Thoracic aorta (tissue), 2 donors: ENCODE results near the gene DCTPP1. TPM values are rescaled to one million over a fixed set of nuclear protein-coding genes. Genes with fewer than 3 reads are reported as not detected.
"Not testable (repeated sequence)": the region's sequence is repeated elsewhere in the genome, so short reads cannot be mapped to it uniquely, and the experiment has no call there.

Experiments
- ATAC-seq: fragments of 150-250 bp; one replicate; pipeline ENCODE4 v1.8.0; 2017; ENCODE audit warnings: low read depth; ENCODE audit not compliant: insufficient number of reproducible peaks, low FRiP score
- DNase-seq: peaks from one replicate; pipeline ENCODE4 v3.0.0-alpha.2; 2020; ENCODE audit warnings: low spot score
- H3K27ac ChIP-seq, 2 donors: fragments of 200-600 bp; sonication (generic); 1 replicate in 1 of 2; 2 replicates in 1 of 2; pipeline ENCODE4 v1.5.1; 2016; ENCODE audit warnings: mild to moderate bottlenecking in 2 of 2, moderate library complexity in 2 of 2
- H3K27me3 ChIP-seq: fragments of 200-600 bp; sonication (generic); replicated peaks from 2 replicates; pipeline ENCODE4 v1.6.0; 2016; ENCODE audit warnings: mild to moderate bottlenecking; ENCODE audit not compliant: insufficient read depth
- H3K36me3 ChIP-seq: fragments of 200-600 bp; sonication (generic); one replicate; pipeline ENCODE4 v1.5.1; 2016
- H3K4me1 ChIP-seq, 2 donors: fragments of 200-600 bp; sonication (generic); 1 replicate in 1 of 2; 2 replicates in 1 of 2; pipeline versions ENCODE4 v1.5.1 to v1.6.0; 2016; ENCODE audit warnings: low read depth in 2 of 2, mild to moderate bottlenecking in 1 of 2; ENCODE audit not compliant: control insufficient read depth in 1 of 2
- H3K4me3 ChIP-seq: fragments of 200-600 bp; sonication (generic); 2 replicates; pipeline ENCODE4 v1.5.1; 2016; ENCODE audit warnings: mild to moderate bottlenecking
- H3K9me3 ChIP-seq: fragments of 200-600 bp; sonication (generic); 2 replicates; pipeline ENCODE4 v1.5.1; 2016
- CTCF ChIP-seq: fragments of 200-600 bp; sonication (generic); IDR thresholded peaks from one replicate; pipeline ENCODE4 v1.5.1; 2019; ENCODE audit warnings: antibody characterized with exemption
- total RNA-seq, 2 donors: library from RNA; depleted of rRNA; stranded (reverse); fragments of >200 nt; gene quantifications; one replicate each; pipeline versions ENCODE4 v1.1.0 to v1.2.3, GENCODE V29; 2016

Gene DCTPP1
- total RNA-seq, 2 donors from 2014 or later: 16.7 to 24.0 TPM

GRCh38 chr16:30397056-30397455, 32.8 kb downstream of the DCTPP1 start:
- no peaks in the 10 kb centered on the region for H3K27me3 ChIP-seq
- peaks cover 8% of the 10 kb centered on the region for H3K36me3 ChIP-seq
- H3K4me1 ChIP-seq: peaks cover 17 to 37% of the 10 kb centered on the region in 2 donors
- H3K27ac ChIP-seq: no peak overlapping the region
- DNase-seq (no peak), ATAC-seq (no peak)
- TF ChIP-seq CTCF: no peak
- H3K9me3 ChIP-seq: no peaks in the 10 kb centered on the region
- no peak overlapping the region for H3K4me3 ChIP-seq

GRCh38 chr16:30396627-30397026, 33.2 kb downstream of the DCTPP1 start:
- not testable (repeated sequence) for H3K9me3 ChIP-seq, H3K36me3 ChIP-seq, H3K27me3 ChIP-seq, DNase-seq, ATAC-seq, H3K27ac ChIP-seq
- Histone ChIP-seq H3K4me3 (peak overlapping the region; percentile 97), H3K4me1 (peaks cover 17 to 37% of the 10 kb centered on the region in 2 donors)

- no peak for ATAC-seq
- Histone ChIP-seq H3K4me3 (peak overlapping the region; percentile 97), H3K36me3 (peaks cover 8% of the 10 kb centered on the region), H3K27me3 (no peaks in the 10 kb centered on the region), H3K9me3 (no peaks in the 10 kb centered on the region), H3K4me1 (peaks cover 17 to 37% of the 10 kb centered on the region in 2 donors), H3K27ac (peak overlapping the region; percentile 53 to 67)
- DNase-seq: no peak
- no peak for TF ChIP-seq CTCF
Measured at GRCh38 chr16:30395992-30396585, 33.7 kb downstream of the DCTPP1 start.

- ATAC-seq (peak; percentile 43), DNase-seq (no peak)
- H3K36me3 ChIP-seq: peaks cover 8% of the 10 kb centered on the region
- no peaks in the 10 kb centered on the region for H3K9me3 ChIP-seq
- peak within 1 kb of the TSS; percentile 67 to 79 for H3K27ac ChIP-seq
- peaks cover 17 to 37% of the 10 kb centered on the region in 2 donors for H3K4me1 ChIP-seq
- peak; percentile 6 for TF ChIP-seq CTCF
- peak within 1 kb of the TSS; percentile 97 for H3K4me3 ChIP-seq
- no peaks in the 10 kb centered on the region for H3K27me3 ChIP-seq
Measured at GRCh38 chr16:30395155-30395991, 34.5 kb downstream of the DCTPP1 start, which contains the start of gene ZNF48. Gene ZNF48 (plus strand): TSS chr16:30395420. CDS start chr16:30395795, 375 bp downstream.

GRCh38 chr16:30394592-30395154, 35.2 kb downstream of the DCTPP1 start:
- Histone ChIP-seq H3K27ac (peak overlapping the region; percentile 67 to 79), H3K27me3 (no peaks in the 10 kb centered on the region), H3K36me3 (peaks cover 8% of the 10 kb centered on the region), H3K4me1 (peaks cover 14 to 33% of the 10 kb centered on the region in 2 donors), H3K4me3 (peak overlapping the region; percentile 97), H3K9me3 (no peaks in the 10 kb centered on the region)
- ATAC-seq (no peak), DNase-seq (no peak)
- TF ChIP-seq CTCF: no peak
